GM12878 (cell line): ENCODE results near the gene UBASH3B.

ENCODE experiments used
- CTCF ChIP-seq, 3 experiments: IDR thresholded peaks in 2 of 3; conservative IDR thresholded peaks in 1 of 3; 2 replicates each; pipeline ENCODE4 v1.5.1; 2011; ENCODE audit warnings: low read depth in 3 of 3, low read length in 3 of 3, mild to moderate bottlenecking in 3 of 3, control low read depth in 2 of 3, moderate library complexity in 2 of 3, inconsistent platforms in 1 of 3, mixed read lengths in 1 of 3; ENCODE audit not compliant: control insufficient read depth in 2 of 3, insufficient read depth in 1 of 3; ENCODE audit errors: extremely low read depth in 1 of 3
- SUZ12 ChIP-seq: fragments of 200-600 bp; sonication (generic); IDR thresholded peaks from one replicate; pipeline ENCODE4 v1.6.1; 2018; ENCODE audit warnings: antibody characterized with exemption, mild to moderate bottlenecking; ENCODE audit not compliant: unreplicated experiment

GRCh38 chr11:122701143-122701542 lies 45.6 kb downstream of the UBASH3B start:
- no peak for TF ChIP-seq SUZ12
- no peak for TF ChIP-seq CTCF (IDR thresholded peaks at IDR 0.05 in 2 of 3, conservative IDR thresholded peaks at IDR 0.05 in 1 of 3; ENCODE audit: control insufficient read depth in 2 of 3, extremely low read depth in 1 of 3, insufficient read depth in 1 of 3, low read depth in 3 of 3, low read length in 3 of 3)
